Neural progenitor cell (in vitro differentiated cells): Measurements from ENCODE around the gene TPMT. TPM values are rescaled to one million over a fixed set of nuclear protein-coding genes. Genes with fewer than 3 reads are reported as not detected.
"Not testable (repeated sequence)": the region's sequence is repeated elsewhere in the genome, so short reads cannot be mapped to it uniquely, and the experiment has no call there.

Experiments used
- DNase-seq: peaks from one replicate; pipeline ENCODE4 v3.0.0-alpha.2; 2016; ENCODE audit warnings: low spot score
- H2AFZ ChIP-seq: fragments of 200-600 bp; sonication (generic); replicated peaks from 2 replicates; pipeline ENCODE4 v1.6.1; 2016; ENCODE audit warnings: antibody characterized with exemption
- H3F3A ChIP-seq: fragments of 200-600 bp; sonication (generic); 2 replicates; pipeline ENCODE4 v1.6.1; 2016; ENCODE audit warnings: antibody characterized with exemption, low read depth
- H3K27ac ChIP-seq: fragments of 200-600 bp; sonication (generic); 2 replicates; pipeline ENCODE4 v1.5.1; 2016; ENCODE audit warnings: mild to moderate bottlenecking
- H3K27me3 ChIP-seq: fragments of 200-600 bp; sonication (generic); 2 replicates; pipeline ENCODE4 v1.6.1; 2016; ENCODE audit warnings: mild to moderate bottlenecking, moderate library complexity
- H3K36me3 ChIP-seq: fragments of 200-600 bp; sonication (generic); 2 replicates; pipeline ENCODE4 v1.5.1; 2016
- H3K4me1 ChIP-seq: fragments of 200-600 bp; sonication (generic); 2 replicates; pipeline ENCODE4 v1.6.1; 2016; ENCODE audit warnings: mixed run types
- H3K4me2 ChIP-seq: fragments of 200-600 bp; sonication (generic); 2 replicates; pipeline ENCODE4 v1.6.1; 2016
- H3K4me3 ChIP-seq: fragments of 200-600 bp; sonication (generic); 2 replicates; pipeline ENCODE4 v1.5.1; 2016
- H3K79me2 ChIP-seq: fragments of 200-600 bp; sonication (generic); 2 replicates; pipeline ENCODE4 v1.6.1; 2016; ENCODE audit warnings: low read depth
- H3K9ac ChIP-seq: fragments of 200-600 bp; sonication (generic); 2 replicates; pipeline ENCODE4 v1.6.1; 2016
- H3K9me3 ChIP-seq: fragments of 200-600 bp; sonication (generic); 2 replicates; pipeline ENCODE4 v1.5.1; 2016; ENCODE audit warnings: low read depth
- H4K20me1 ChIP-seq: fragments of 200-600 bp; sonication (generic); 2 replicates; pipeline ENCODE4 v1.6.1; 2016; ENCODE audit warnings: low read depth
- H3K27ac Mint-ChIP-seq: 3 replicates; pipeline ENCODE4 v1.8.0; 2021; ENCODE audit warnings: mixed read lengths
- H3K27me3 Mint-ChIP-seq: 2 replicates; pipeline ENCODE4 v1.8.0; 2022; ENCODE audit warnings: low read depth, mild to moderate bottlenecking, inconsistent platforms, moderate library complexity, mixed read lengths; ENCODE audit not compliant: insufficient read depth
- H3K36me3 Mint-ChIP-seq: 3 replicates; pipeline ENCODE4 v1.8.0; 2021; ENCODE audit warnings: mixed read lengths
- H3K4me1 Mint-ChIP-seq: 3 replicates; pipeline ENCODE4 v1.8.0; 2021; ENCODE audit warnings: mixed read lengths
- H3K4me3 Mint-ChIP-seq: 3 replicates; pipeline ENCODE4 v1.8.0; 2021; ENCODE audit warnings: mild to moderate bottlenecking, moderate library complexity, mixed read lengths
- H3K9me3 Mint-ChIP-seq: 3 replicates; pipeline ENCODE4 v1.8.0; 2020; ENCODE audit warnings: mixed read lengths
- CTCF ChIP-seq: fragments of 200-600 bp; sonication (generic); IDR thresholded peaks from 2 replicates; pipeline ENCODE4 v1.5.1; 2017; ENCODE audit warnings: antibody characterized with exemption, mild to moderate bottlenecking
- EZH2 ChIP-seq: fragments of 200-600 bp; sonication (generic); IDR thresholded peaks from 2 replicates; pipeline ENCODE4 v1.6.1; 2017; ENCODE audit warnings: antibody characterized with exemption, mild to moderate bottlenecking, moderate library complexity
- EZH2phosphoT487 ChIP-seq: fragments of 200-600 bp; sonication (generic); IDR thresholded peaks from 2 replicates; pipeline ENCODE4 v1.6.1; 2017; ENCODE audit warnings: antibody characterized with exemption
- total RNA-seq: library from RNA; depleted of rRNA; stranded (reverse); fragments of >200 nt; gene quantifications from 2 replicates; pipeline ENCODE4 v1.2.3, GENCODE V29; 2015; ENCODE audit warnings: low replicate concordance

The TPMT gene
- total RNA-seq, 1 donor from 2014 or later = 22.1 TPM

GRCh38 chr6:18179770-18180356 lies 25.0 kb upstream of the TPMT start:
- Mint-ChIP-seq H3K4me1 (peaks cover 2% of the 10 kb centered on the region), H3K27me3 (no peaks in the 10 kb centered on the region), H3K9me3 (peaks cover 2% of the 10 kb centered on the region), H3K4me3 (no peak overlapping the region), H3K27ac (peak overlapping the region; percentile 10), H3K36me3 (peaks cover 20% of the 10 kb centered on the region)
- TF ChIP-seq EZH2 (no peak), EZH2phosphoT487 (no peak), CTCF (no peak)
- H3K4me3 ChIP-seq = no peak overlapping the region
- H3K9me3 ChIP-seq = no peaks in the 10 kb centered on the region
- H3K36me3 ChIP-seq = no peaks in the 10 kb centered on the region
- DNase-seq = no peak
- no peak overlapping the region for H3K27ac ChIP-seq
- no peaks in the 10 kb centered on the region for H3K79me2 ChIP-seq
- H3F3A ChIP-seq = no peaks in the 10 kb centered on the region
- no peak overlapping the region for H3K9ac ChIP-seq
- no peaks in the 10 kb centered on the region for H3K27me3 ChIP-seq
- no peaks in the 10 kb centered on the region for H4K20me1 ChIP-seq
- H2AFZ ChIP-seq = no peak overlapping the region
- H3K4me2 ChIP-seq = no peak overlapping the region
- no peaks in the 10 kb centered on the region for H3K4me1 ChIP-seq

DNA sequence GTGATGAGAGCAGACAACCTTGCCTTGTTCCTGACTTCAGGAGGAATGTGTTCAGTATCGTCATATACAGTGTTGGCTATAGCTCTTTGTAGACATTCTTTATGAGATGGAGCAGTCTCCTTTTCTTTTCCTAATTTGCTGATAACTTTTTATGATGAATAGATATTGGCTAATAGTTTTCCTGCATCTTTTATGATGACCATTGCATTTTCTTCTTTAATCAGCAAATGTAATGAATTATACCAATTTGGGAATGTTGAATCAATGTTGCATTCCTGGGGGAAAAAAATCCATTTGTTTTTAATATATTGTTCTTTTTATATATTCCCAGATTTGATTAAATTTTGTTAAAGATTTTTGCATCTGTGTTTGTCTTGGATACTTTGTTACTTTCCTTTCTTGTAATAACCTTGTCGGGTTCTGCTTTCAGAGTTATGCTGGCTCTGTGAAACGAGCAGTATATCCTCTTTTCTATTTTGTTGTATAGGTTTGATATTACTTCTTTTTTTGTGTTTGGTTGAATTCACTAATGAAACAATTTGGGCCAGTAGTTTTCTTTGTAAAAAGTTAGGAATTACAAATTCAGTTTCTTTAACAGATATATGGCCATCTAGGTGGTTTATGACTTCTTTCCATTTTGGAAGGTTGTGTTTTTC lies 24.2 kb upstream of the TPMT start:
- no peaks in the 10 kb centered on the region for H3K4me1 ChIP-seq
- H3K9me3 Mint-ChIP-seq = peaks cover 2% of the 10 kb centered on the region
- H3K9me3 ChIP-seq = no peaks in the 10 kb centered on the region
- no peaks in the 10 kb centered on the region for H4K20me1 ChIP-seq
- H3K27ac Mint-ChIP-seq = no peak overlapping the region
- H3K4me1 Mint-ChIP-seq = no peaks in the 10 kb centered on the region
- H3K36me3 Mint-ChIP-seq = peaks cover 24% of the 10 kb centered on the region
- no peaks in the 10 kb centered on the region for H3K36me3 ChIP-seq
- DNase-seq = no peak
- no peaks in the 10 kb centered on the region for H3K27me3 Mint-ChIP-seq
- H3K27ac ChIP-seq = no peak overlapping the region
- no peaks in the 10 kb centered on the region for H3F3A ChIP-seq
- H3K4me3 ChIP-seq = no peak overlapping the region
- H2AFZ ChIP-seq = no peak overlapping the region
- H3K9ac ChIP-seq = no peak overlapping the region
- TF ChIP-seq EZH2phosphoT487 = no peak
- TF ChIP-seq EZH2 = no peak
- no peak for TF ChIP-seq CTCF
- H3K4me2 ChIP-seq = no peak overlapping the region
- H3K27me3 ChIP-seq = no peaks in the 10 kb centered on the region
- H3K79me2 ChIP-seq = no peaks in the 10 kb centered on the region
- H3K4me3 Mint-ChIP-seq = no peak overlapping the region

- TF ChIP-seq CTCF (no peak), EZH2 (no peak), EZH2phosphoT487 (no peak)
- Mint-ChIP-seq H3K4me1 (no peaks in the 10 kb centered on the region), H3K4me3 (no peak overlapping the region), H3K27me3 (no peaks in the 10 kb centered on the region), H3K27ac (no peak overlapping the region), H3K9me3 (peaks cover 2% of the 10 kb centered on the region), H3K36me3 (peaks cover 30% of the 10 kb centered on the region)
- Histone ChIP-seq H3K9me3 (no peaks in the 10 kb centered on the region), H3K4me3 (no peak overlapping the region), H3K36me3 (no peaks in the 10 kb centered on the region), H3K27ac (no peak overlapping the region), H3K4me2 (no peak overlapping the region), H3K4me1 (no peaks in the 10 kb centered on the region), H2AFZ (no peak overlapping the region), H3F3A (no peaks in the 10 kb centered on the region), H4K20me1 (no peaks in the 10 kb centered on the region), H3K79me2 (no peaks in the 10 kb centered on the region), H3K9ac (no peak overlapping the region), H3K27me3 (no peaks in the 10 kb centered on the region)
- DNase-seq = no peak
Measured at GRCh38 chr6:18177286-18177965, 22.5 kb upstream of the TPMT start.

- not testable (repeated sequence) for H3K79me2 ChIP-seq, H3K27ac Mint-ChIP-seq, H2AFZ ChIP-seq, H3K27me3 ChIP-seq, DNase-seq, H3K9me3 Mint-ChIP-seq, H4K20me1 ChIP-seq, H3K4me1 ChIP-seq, H3K4me2 ChIP-seq, H3K4me1 Mint-ChIP-seq, H3K4me3 Mint-ChIP-seq, H3K9ac ChIP-seq, H3F3A ChIP-seq, H3K4me3 ChIP-seq, H3K27me3 Mint-ChIP-seq, H3K27ac ChIP-seq, H3K36me3 ChIP-seq, H3K9me3 ChIP-seq
- H3K36me3 Mint-ChIP-seq = peaks cover 33% of the 10 kb centered on the region
Measured at GRCh38 chr6:18176198-18176597, 21.3 kb upstream of the TPMT start.
